ENCODE results near the gene EPHA3. TPM values are rescaled to one million over a fixed set of nuclear protein-coding genes. Genes with fewer than 3 reads are reported as not detected.

EPHA3 gene
- total and polyA plus RNA-seq, 4 donors = 0.44 to 2.7 (median 1.2) TPM

GRCh38 chr3:89164774-89165173 is 57.4 kb downstream of the EPHA3 start:
- Histone ChIP-seq H3K9ac (ENCODE audit: low read depth in 1 of 2, low read length in 2 of 2) (no peak overlapping the region), H3K4me3 (ENCODE audit: low read depth in 1 of 3, low read length in 3 of 3) (no peak overlapping the region)
- no peak for TF ChIP-seq HNF4A (conservative IDR thresholded peaks at IDR 0.05)
- TF ChIP-seq FOXA1 (IDR thresholded peaks at IDR 0.05) = no peak
- no peak for TF ChIP-seq YY1 (IDR thresholded peaks at IDR 0.05)
- no peak for TF ChIP-seq TAF1 (conservative IDR thresholded peaks at IDR 0.05)
- no peak for TF ChIP-seq RXRA (IDR thresholded peaks at IDR 0.05)
- TF ChIP-seq EGR1 (IDR thresholded peaks at IDR 0.05; ENCODE audit: low read depth in 2 of 2) = no peak
- TF ChIP-seq HNF4G (IDR thresholded peaks at IDR 0.05) = no peak
- TF ChIP-seq RAD21 (IDR thresholded peaks at IDR 0.05) = no peak
- TF ChIP-seq FOXA2 (IDR thresholded peaks at IDR 0.05) = no peak
- TF ChIP-seq ATF3 (IDR thresholded peaks at IDR 0.05) = no peak

GRCh38 chr3:89165636-89166263 is 58.3 kb downstream of the EPHA3 start:
- Histone ChIP-seq H3K4me3 (ENCODE audit: low read depth in 1 of 3, low read length in 3 of 3) (no peak overlapping the region), H3K27me3 (ENCODE audit: control insufficient read depth in 4 of 4, insufficient read depth in 4 of 4, low read length in 3 of 4) (no peaks in the 10 kb centered on the region), H3K27ac (ENCODE audit: low read depth in 1 of 2, low read length in 2 of 2) (no peak overlapping the region), H3K9ac (ENCODE audit: low read depth in 1 of 2, low read length in 2 of 2) (no peak overlapping the region), H3K9me3 (ENCODE audit: control insufficient read depth in 4 of 4, low read length in 3 of 4) (no peaks in the 10 kb centered on the region), H3K4me1 (ENCODE audit: control insufficient read depth in 4 of 4, insufficient read depth in 4 of 4, low read length in 3 of 4) (no peaks in the 10 kb centered on the region), H3K36me3 (ENCODE audit: control insufficient read depth in 4 of 4, insufficient read depth in 3 of 4, low read depth in 1 of 4, low read length in 3 of 4) (no peaks in the 10 kb centered on the region)
- no peak for DNase-seq (ENCODE audit: low spot score)
- 43% methylated on average over 9 of the region's 9 CpGs for WGBS
- TF ChIP-seq HNF4A (conservative IDR thresholded peaks at IDR 0.05) (no peak), HNF4G (IDR thresholded peaks at IDR 0.05) (no peak), FOXA1 (IDR thresholded peaks at IDR 0.05) (no peak), FOXA2 (IDR thresholded peaks at IDR 0.05) (no peak), SP1 (IDR thresholded peaks at IDR 0.05) (no peak), EGR1 (IDR thresholded peaks at IDR 0.05; ENCODE audit: low read depth in 2 of 2) (no peak), GABPA (IDR thresholded peaks at IDR 0.05 in 1 of 2, conservative IDR thresholded peaks at IDR 0.05 in 1 of 2) (no peak), TAF1 (conservative IDR thresholded peaks at IDR 0.05) (no peak), MAX (IDR thresholded peaks at IDR 0.05) (no peak), RXRA (IDR thresholded peaks at IDR 0.05) (no peak), ATF3 (IDR thresholded peaks at IDR 0.05) (no peak), NR2F2 (IDR thresholded peaks at IDR 0.05) (no peak), CTCF (IDR thresholded peaks at IDR 0.05; ENCODE audit: low read depth, low read length, missing input control) (no peak), RAD21 (IDR thresholded peaks at IDR 0.05) (no peak), JUND (IDR thresholded peaks at IDR 0.05) (no peak), YY1 (IDR thresholded peaks at IDR 0.05) (no peak)
- TF ChIP-seq, protein P1, sequence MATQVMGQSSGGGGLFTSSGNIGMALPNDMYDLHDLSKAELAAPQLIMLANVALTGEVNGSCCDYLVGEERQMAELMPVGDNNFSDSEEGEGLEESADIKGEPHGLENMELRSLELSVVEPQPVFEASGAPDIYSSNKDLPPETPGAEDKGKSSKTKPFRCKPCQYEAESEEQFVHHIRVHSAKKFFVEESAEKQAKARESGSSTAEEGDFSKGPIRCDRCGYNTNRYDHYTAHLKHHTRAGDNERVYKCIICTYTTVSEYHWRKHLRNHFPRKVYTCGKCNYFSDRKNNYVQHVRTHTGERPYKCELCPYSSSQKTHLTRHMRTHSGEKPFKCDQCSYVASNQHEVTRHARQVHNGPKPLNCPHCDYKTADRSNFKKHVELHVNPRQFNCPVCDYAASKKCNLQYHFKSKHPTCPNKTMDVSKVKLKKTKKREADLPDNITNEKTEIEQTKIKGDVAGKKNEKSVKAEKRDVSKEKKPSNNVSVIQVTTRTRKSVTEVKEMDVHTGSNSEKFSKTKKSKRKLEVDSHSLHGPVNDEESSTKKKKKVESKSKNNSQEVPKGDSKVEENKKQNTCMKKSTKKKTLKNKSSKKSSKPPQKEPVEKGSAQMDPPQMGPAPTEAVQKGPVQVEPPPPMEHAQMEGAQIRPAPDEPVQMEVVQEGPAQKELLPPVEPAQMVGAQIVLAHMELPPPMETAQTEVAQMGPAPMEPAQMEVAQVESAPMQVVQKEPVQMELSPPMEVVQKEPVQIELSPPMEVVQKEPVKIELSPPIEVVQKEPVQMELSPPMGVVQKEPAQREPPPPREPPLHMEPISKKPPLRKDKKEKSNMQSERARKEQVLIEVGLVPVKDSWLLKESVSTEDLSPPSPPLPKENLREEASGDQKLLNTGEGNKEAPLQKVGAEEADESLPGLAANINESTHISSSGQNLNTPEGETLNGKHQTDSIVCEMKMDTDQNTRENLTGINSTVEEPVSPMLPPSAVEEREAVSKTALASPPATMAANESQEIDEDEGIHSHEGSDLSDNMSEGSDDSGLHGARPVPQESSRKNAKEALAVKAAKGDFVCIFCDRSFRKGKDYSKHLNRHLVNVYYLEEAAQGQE (IDR thresholded peaks at IDR 0.05) = no peak
- TF ChIP-seq, protein P2, sequence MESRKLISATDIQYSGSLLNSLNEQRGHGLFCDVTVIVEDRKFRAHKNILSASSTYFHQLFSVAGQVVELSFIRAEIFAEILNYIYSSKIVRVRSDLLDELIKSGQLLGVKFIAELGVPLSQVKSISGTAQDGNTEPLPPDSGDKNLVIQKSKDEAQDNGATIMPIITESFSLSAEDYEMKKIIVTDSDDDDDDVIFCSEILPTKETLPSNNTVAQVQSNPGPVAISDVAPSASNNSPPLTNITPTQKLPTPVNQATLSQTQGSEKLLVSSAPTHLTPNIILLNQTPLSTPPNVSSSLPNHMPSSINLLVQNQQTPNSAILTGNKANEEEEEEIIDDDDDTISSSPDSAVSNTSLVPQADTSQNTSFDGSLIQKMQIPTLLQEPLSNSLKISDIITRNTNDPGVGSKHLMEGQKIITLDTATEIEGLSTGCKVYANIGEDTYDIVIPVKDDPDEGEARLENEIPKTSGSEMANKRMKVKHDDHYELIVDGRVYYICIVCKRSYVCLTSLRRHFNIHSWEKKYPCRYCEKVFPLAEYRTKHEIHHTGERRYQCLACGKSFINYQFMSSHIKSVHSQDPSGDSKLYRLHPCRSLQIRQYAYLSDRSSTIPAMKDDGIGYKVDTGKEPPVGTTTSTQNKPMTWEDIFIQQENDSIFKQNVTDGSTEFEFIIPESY (IDR thresholded peaks at IDR 0.05) = no peak

More at GRCh38 chr3:89164774-89165173, 57.4 kb downstream of the EPHA3 start:
- Histone ChIP-seq H3K4me1 (ENCODE audit: control insufficient read depth in 4 of 4, insufficient read depth in 4 of 4, low read length in 3 of 4) (no peaks in the 10 kb centered on the region), H3K36me3 (ENCODE audit: control insufficient read depth in 4 of 4, insufficient read depth in 3 of 4, low read depth in 1 of 4, low read length in 3 of 4) (no peaks in the 10 kb centered on the region), H3K27me3 (ENCODE audit: control insufficient read depth in 4 of 4, insufficient read depth in 4 of 4, low read length in 3 of 4) (no peaks in the 10 kb centered on the region), H3K27ac (ENCODE audit: low read depth in 1 of 2, low read length in 2 of 2) (no peak overlapping the region), H3K9me3 (ENCODE audit: control insufficient read depth in 4 of 4, low read length in 3 of 4) (no peaks in the 10 kb centered on the region)
- DNase-seq (ENCODE audit: low spot score) = no peak

All from liver (tissue), 9 donors.